OCI-LY1 (cell line): ENCODE results near the gene SSPN.

ENCODE experiments used
- H2AFZ ChIP-seq: fragments of 200-600 bp; sonication (generic), shearing (Covaris generic); 2 replicates; pipeline ENCODE4 v1.6.0; 2014; ENCODE audit warnings: antibody characterized with exemption, mild to moderate bottlenecking, low read length
- H3F3A ChIP-seq: fragments of 200-600 bp; sonication (generic), shearing (Covaris generic); 2 replicates; pipeline ENCODE4 v1.6.0; 2014; ENCODE audit warnings: mild to moderate bottlenecking, antibody characterized with exemption, low read length, moderate library complexity; ENCODE audit not compliant: insufficient read depth
- H3K27ac ChIP-seq: fragments of 200-600 bp; sonication (generic); 2 replicates; pipeline ENCODE4 v1.5.1; 2014; ENCODE audit warnings: low read length, mixed run types, mild to moderate bottlenecking, low read depth; ENCODE audit not compliant: poor library complexity, severe bottlenecking
- H3K27me3 ChIP-seq: fragments of 200-600 bp; sonication (generic); 2 replicates; pipeline ENCODE4 v1.6.0; 2014; ENCODE audit warnings: antibody characterized with exemption, mild to moderate bottlenecking, low read length, moderate library complexity; ENCODE audit not compliant: insufficient read depth
- H3K36me3 ChIP-seq: fragments of 200-600 bp; sonication (generic); 2 replicates; pipeline ENCODE4 v1.6.1; 2014; ENCODE audit warnings: mild to moderate bottlenecking, antibody characterized with exemption, low read length, moderate library complexity, mixed read lengths; ENCODE audit not compliant: insufficient read depth
- H3K4me1 ChIP-seq: fragments of 200-600 bp; sonication (generic); 2 replicates; pipeline ENCODE4 v1.5.1; 2014; ENCODE audit warnings: mild to moderate bottlenecking, low read length, moderate library complexity; ENCODE audit not compliant: insufficient read depth, severe bottlenecking
- H3K4me2 ChIP-seq: fragments of 200-600 bp; sonication (generic), shearing (Covaris generic); 2 replicates; pipeline ENCODE4 v1.6.1; 2014; ENCODE audit warnings: low read length
- H3K4me3 ChIP-seq: fragments of 200-600 bp; sonication (generic); 2 replicates; pipeline ENCODE4 v1.5.1; 2014; ENCODE audit warnings: low read length, low read depth, mild to moderate bottlenecking, mixed read lengths; ENCODE audit not compliant: poor library complexity, severe bottlenecking
- H3K79me2 ChIP-seq: fragments of 200-600 bp; shearing (Covaris generic); 2 replicates; pipeline ENCODE4 v1.6.1; 2016; ENCODE audit warnings: mixed run types, low read length, mixed read lengths; ENCODE audit not compliant: insufficient read depth
- H3K9ac ChIP-seq: fragments of 200-600 bp; sonication (generic), shearing (Covaris generic); 2 replicates; pipeline ENCODE4 v1.6.1; 2014; ENCODE audit warnings: mild to moderate bottlenecking, low read length, mixed read lengths
- H3K9me2 ChIP-seq: fragments of 200-600 bp; sonication (generic), shearing (Covaris generic); 2 replicates; pipeline ENCODE4 v1.6.1; 2014; ENCODE audit warnings: low read depth, mild to moderate bottlenecking, low read length, mixed read lengths
- H3K9me3 ChIP-seq: fragments of 200-600 bp; shearing (Covaris generic); 2 replicates; pipeline ENCODE4 v1.6.1; 2014; ENCODE audit warnings: low read length, mixed read lengths
- H4K20me1 ChIP-seq: fragments of 200-600 bp; sonication (generic), shearing (Covaris generic); 2 replicates; pipeline ENCODE4 v1.6.0; 2016; ENCODE audit warnings: mild to moderate bottlenecking, low read length; ENCODE audit not compliant: insufficient read depth
- EZH2 ChIP-seq: fragments of 200-600 bp; sonication (generic), shearing (Covaris generic); IDR thresholded peaks from 2 replicates; pipeline ENCODE4 v1.8.0; 2017; ENCODE audit warnings: borderline replicate concordance, mixed run types, mild to moderate bottlenecking, antibody characterized with exemption, low read length, moderate library complexity, mixed read lengths
- TF ChIP-seq, protein P1 (sequence below): fragments of 200-600 bp; sonication (generic), shearing (Covaris generic); IDR thresholded peaks from 2 replicates; pipeline ENCODE4 v1.5.1; 2017; ENCODE audit warnings: mild to moderate bottlenecking, antibody characterized with exemption, low read length, moderate library complexity, mixed read lengths

The SSPN gene

DNA sequence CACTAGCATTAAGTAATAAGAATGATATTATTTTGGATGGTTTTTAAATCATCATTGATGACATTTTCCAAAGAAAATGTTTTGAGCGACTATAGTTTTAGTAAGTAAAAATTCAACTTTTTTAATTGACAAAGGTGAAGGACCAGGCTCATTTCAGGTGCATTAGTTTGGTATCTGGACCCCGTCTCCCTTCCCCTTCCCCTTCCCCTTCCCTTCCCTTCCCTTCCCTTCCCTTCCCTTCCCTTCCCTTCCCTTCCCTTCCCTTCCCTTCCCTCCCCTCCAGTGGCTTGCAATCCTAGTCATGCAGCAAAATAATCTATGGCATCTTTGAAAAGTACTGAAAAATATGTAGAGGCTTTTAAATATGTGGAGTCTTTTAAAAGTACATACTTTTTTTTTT lies 13.0 kb upstream of the SSPN start:
- Histone ChIP-seq H3K4me3 (no peak overlapping the region), H4K20me1 (no peaks in the 10 kb centered on the region), H3K27ac (no peak overlapping the region), H3K4me2 (no peak overlapping the region), H3K9ac (no peak overlapping the region), H3K4me1 (no peaks in the 10 kb centered on the region), H3K9me3 (no peaks in the 10 kb centered on the region), H2AFZ (no peak overlapping the region), H3K79me2 (no peaks in the 10 kb centered on the region), H3K36me3 (no peaks in the 10 kb centered on the region), H3K27me3 (no peaks in the 10 kb centered on the region), H3K9me2 (no peaks in the 10 kb centered on the region), H3F3A (no peaks in the 10 kb centered on the region)
- TF ChIP-seq, protein P1, sequence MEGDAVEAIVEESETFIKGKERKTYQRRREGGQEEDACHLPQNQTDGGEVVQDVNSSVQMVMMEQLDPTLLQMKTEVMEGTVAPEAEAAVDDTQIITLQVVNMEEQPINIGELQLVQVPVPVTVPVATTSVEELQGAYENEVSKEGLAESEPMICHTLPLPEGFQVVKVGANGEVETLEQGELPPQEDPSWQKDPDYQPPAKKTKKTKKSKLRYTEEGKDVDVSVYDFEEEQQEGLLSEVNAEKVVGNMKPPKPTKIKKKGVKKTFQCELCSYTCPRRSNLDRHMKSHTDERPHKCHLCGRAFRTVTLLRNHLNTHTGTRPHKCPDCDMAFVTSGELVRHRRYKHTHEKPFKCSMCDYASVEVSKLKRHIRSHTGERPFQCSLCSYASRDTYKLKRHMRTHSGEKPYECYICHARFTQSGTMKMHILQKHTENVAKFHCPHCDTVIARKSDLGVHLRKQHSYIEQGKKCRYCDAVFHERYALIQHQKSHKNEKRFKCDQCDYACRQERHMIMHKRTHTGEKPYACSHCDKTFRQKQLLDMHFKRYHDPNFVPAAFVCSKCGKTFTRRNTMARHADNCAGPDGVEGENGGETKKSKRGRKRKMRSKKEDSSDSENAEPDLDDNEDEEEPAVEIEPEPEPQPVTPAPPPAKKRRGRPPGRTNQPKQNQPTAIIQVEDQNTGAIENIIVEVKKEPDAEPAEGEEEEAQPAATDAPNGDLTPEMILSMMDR: no peak
- TF ChIP-seq EZH2: no peak

DNA sequence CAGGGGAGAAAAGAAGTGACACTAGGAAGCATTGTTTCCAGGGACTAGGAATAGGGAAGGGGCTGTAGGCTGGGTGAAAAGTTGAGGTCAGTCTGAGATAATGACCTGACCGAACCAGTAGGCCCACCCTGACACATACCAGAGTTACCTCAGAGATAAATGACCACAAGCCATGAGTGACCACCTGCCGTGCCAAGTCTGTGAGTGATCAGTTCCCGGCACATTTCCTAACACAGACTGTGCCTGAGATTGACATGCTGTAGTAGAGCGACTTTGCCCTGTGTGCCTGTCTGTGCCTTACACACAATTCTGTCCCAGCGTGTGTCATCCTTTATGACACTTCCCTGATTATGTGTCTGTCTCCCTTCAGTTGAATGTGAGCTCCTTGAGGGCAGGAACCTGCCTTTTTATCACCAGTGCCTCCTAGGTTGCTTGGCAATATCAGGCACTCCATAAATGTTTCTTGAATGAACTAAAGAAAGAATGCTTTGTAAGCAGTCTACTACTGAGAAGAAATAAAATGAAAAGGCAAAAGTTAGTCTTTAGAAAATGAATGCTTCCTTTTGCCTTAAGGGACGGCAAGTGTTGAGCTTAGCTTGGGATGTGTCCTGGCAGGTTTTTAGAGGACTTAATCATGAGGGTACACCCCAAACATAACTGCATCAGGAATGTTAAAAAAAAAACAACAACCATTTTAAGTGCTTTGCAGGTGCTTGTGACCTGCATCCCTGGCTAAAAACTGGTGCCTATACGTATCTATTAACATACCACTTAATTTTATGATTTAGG lies 9.6 kb upstream of the SSPN start:
- Histone ChIP-seq H2AFZ (no peak overlapping the region), H3K4me3 (no peak overlapping the region), H3K4me1 (no peaks in the 10 kb centered on the region), H3K9ac (no peak overlapping the region), H3K27me3 (no peaks in the 10 kb centered on the region), H3K79me2 (no peaks in the 10 kb centered on the region), H3K4me2 (no peak overlapping the region), H3F3A (no peaks in the 10 kb centered on the region), H3K9me2 (no peaks in the 10 kb centered on the region), H3K27ac (no peak overlapping the region), H3K9me3 (no peaks in the 10 kb centered on the region), H3K36me3 (no peaks in the 10 kb centered on the region), H4K20me1 (no peaks in the 10 kb centered on the region)
- TF ChIP-seq EZH2: no peak
- TF ChIP-seq, protein P1: no peak

DNA sequence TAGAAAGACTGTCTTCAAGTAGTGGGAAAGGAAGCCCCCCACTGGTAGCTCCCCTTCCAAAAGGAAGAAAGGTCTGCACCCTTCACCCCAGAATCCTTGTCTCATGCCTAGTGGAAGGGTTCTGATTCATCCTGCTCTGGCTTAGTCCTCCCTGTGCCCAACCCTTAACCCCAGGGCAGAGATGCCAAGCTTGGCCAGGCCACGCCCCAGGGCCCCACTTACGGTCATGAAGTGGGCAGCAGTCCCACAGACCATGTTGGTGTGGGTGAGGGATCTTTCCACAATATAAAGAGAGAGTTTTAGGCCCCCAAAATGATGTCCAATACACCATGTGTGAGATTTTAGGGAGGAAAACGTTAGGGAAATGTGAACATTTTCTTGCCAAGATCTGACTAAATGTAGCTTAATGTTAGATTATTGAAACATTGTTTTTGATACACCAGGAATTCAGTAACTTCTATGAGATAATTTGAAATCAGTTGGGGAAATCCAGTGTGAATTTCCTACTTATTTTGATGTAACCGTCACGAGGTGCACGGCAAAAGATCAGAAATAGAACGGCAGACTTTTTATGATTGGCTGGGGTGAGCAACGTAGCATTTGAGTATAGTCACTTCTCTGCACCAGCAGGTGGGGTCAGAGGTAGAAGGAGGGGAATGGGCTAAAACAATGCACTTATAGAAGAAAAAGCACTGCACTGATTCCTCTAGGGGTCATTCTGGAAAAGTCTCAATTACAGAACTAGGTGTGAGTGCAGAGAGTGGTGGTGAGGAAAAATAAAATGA lies 8.2 kb upstream of the SSPN start:
- H3F3A ChIP-seq: no peaks in the 10 kb centered on the region
- H3K9ac ChIP-seq: no peak overlapping the region
- H3K4me2 ChIP-seq: no peak overlapping the region
- H3K9me3 ChIP-seq: no peaks in the 10 kb centered on the region
- no peak overlapping the region for H3K4me3 ChIP-seq
- no peaks in the 10 kb centered on the region for H3K79me2 ChIP-seq
- no peak overlapping the region for H2AFZ ChIP-seq
- no peak for TF ChIP-seq EZH2
- TF ChIP-seq, protein P1: peak; percentile 28; the same call in 1 of the 2 replicates
- no peaks in the 10 kb centered on the region for H3K36me3 ChIP-seq
- H4K20me1 ChIP-seq: no peaks in the 10 kb centered on the region
- H3K9me2 ChIP-seq: no peaks in the 10 kb centered on the region
- no peaks in the 10 kb centered on the region for H3K4me1 ChIP-seq
- H3K27ac ChIP-seq: no peak overlapping the region
- no peaks in the 10 kb centered on the region for H3K27me3 ChIP-seq
